ENCODE measurements around the gene AVEN. TPM values are rescaled to one million over a fixed set of nuclear protein-coding genes. Genes with fewer than 3 reads are reported as not detected.

AVEN gene
- total and polyA plus RNA-seq, 2 of the 13 experiments (the other 11 are each of a cell fraction or from before 2014, with no cell fraction given): 4.4 to 17.5 TPM

GRCh38 chr15:33872416-33873106, 166.4 kb downstream of the AVEN start:
- FAIRE-seq (no peak), DNase-seq (ENCODE audit: low spot score) (no peak), ATAC-seq (no peak)
- ChIA-PET POLR2A (no interaction called here), CTCF (ENCODE audit: low intra/inter-chr PET ratio, low total read pairs) (no interaction called here)
- TF ChIP-seq TBX3 (IDR thresholded peaks at IDR 0.05; ENCODE audit: borderline replicate concordance): no peak
- TF ChIP-seq ZBTB4 (CRISPR knock-in tag; IDR thresholded peaks at IDR 0.05; ENCODE audit: borderline replicate concordance): no peak
- TF ChIP-seq SOX6 (IDR thresholded peaks at IDR 0.05): no peak
- TF ChIP-seq SOX6 (CRISPR knock-in tag; IDR thresholded peaks at IDR 0.05): no peak
- intact Hi-C loops (cut with micrococcal nuclease; ENCODE audit: unreplicated experiment): no loop called here
- no peak overlapping the region for H3K4me3 ChIP-seq (replicated peaks in 1 of 3; ENCODE audit: insufficient read depth in 1 of 3, low read depth in 2 of 3, low read length in 3 of 3)
- H2AFZ ChIP-seq (ENCODE audit: low read length): no peak overlapping the region
- 91% methylated on average over 13 of the region's 13 CpGs for WGBS (ENCODE audit: low lambda C conversion rate)
- no peak overlapping the region for H3K4me2 ChIP-seq (ENCODE audit: low read depth, low read length)
- no TSS peak for BruUV-seq (replicated peaks)
- H3K4me1 ChIP-seq (ENCODE audit: insufficient read depth, low read length): no peaks in the 10 kb centered on the region
- no peaks in the 10 kb centered on the region for H3K79me2 ChIP-seq (ENCODE audit: insufficient read depth, low read length)
- no peaks in the 10 kb centered on the region for H4K20me1 ChIP-seq (ENCODE audit: insufficient read depth, low read length)
- H3K36me3 ChIP-seq (replicated peaks in 1 of 2; ENCODE audit: control insufficient read depth in 1 of 2, insufficient read depth in 2 of 2, low read length in 2 of 2): no peaks in the 10 kb centered on the region
- H3K9ac ChIP-seq (ENCODE audit: insufficient read depth, low read depth, low read length): no peak overlapping the region
- no peak overlapping the region for H3K27ac ChIP-seq (ENCODE audit: extremely low read length, insufficient read depth, low read length)
- no peaks in the 10 kb centered on the region for H3K27me3 ChIP-seq (ENCODE audit: control insufficient read depth in 1 of 2, insufficient read depth in 2 of 2, low read length in 2 of 2)
- no peaks in the 10 kb centered on the region for H3K9me3 ChIP-seq (ENCODE audit: low read length)
- in situ Hi-C loops (cut with HindIII; ENCODE audit: extremely low pct_ligation_motif_present, low pct_unique_long_range_greater_than_20kb): no loop called here

GRCh38 chr15:33871980-33872379, 167.0 kb downstream of the AVEN start:
- Histone ChIP-seq H3K27ac (ENCODE audit: extremely low read length, insufficient read depth, low read length) (no peak overlapping the region), H3K4me3 (replicated peaks in 1 of 3; ENCODE audit: insufficient read depth in 1 of 3, low read depth in 2 of 3, low read length in 3 of 3) (no peak overlapping the region), H3K27me3 (ENCODE audit: control insufficient read depth in 1 of 2, insufficient read depth in 2 of 2, low read length in 2 of 2) (no peaks in the 10 kb centered on the region), H4K20me1 (ENCODE audit: insufficient read depth, low read length) (no peaks in the 10 kb centered on the region), H3K4me2 (ENCODE audit: low read depth, low read length) (no peak overlapping the region), H3K4me1 (ENCODE audit: insufficient read depth, low read length) (no peaks in the 10 kb centered on the region), H3K79me2 (ENCODE audit: insufficient read depth, low read length) (no peaks in the 10 kb centered on the region), H2AFZ (ENCODE audit: low read length) (no peak overlapping the region), H3K9ac (ENCODE audit: insufficient read depth, low read depth, low read length) (no peak overlapping the region), H3K9me3 (ENCODE audit: low read length) (no peaks in the 10 kb centered on the region), H3K36me3 (replicated peaks in 1 of 2; ENCODE audit: control insufficient read depth in 1 of 2, insufficient read depth in 2 of 2, low read length in 2 of 2) (no peaks in the 10 kb centered on the region; a peak in 1 of 5 replicates)
- BruUV-seq (replicated peaks): no TSS peak
- ChIA-PET POLR2A (no interaction called here), CTCF (ENCODE audit: low intra/inter-chr PET ratio, low total read pairs) (no interaction called here)
- FAIRE-seq: no peak
- ATAC-seq: no peak
- no peak for DNase-seq (ENCODE audit: low spot score)
- no peak for TF ChIP-seq ARNTL (CRISPR knock-in tag; IDR thresholded peaks at IDR 0.05)
- in situ Hi-C loops (cut with HindIII; ENCODE audit: extremely low pct_ligation_motif_present, low pct_unique_long_range_greater_than_20kb): no loop called here
- WGBS (ENCODE audit: low lambda C conversion rate): 92% methylated on average over 2 of the region's 2 CpGs
- intact Hi-C loops (cut with micrococcal nuclease; ENCODE audit: unreplicated experiment): no loop called here

Data from HepG2 (cell line).